Measurements from ENCODE around the gene ERVH48-1.

DNA sequence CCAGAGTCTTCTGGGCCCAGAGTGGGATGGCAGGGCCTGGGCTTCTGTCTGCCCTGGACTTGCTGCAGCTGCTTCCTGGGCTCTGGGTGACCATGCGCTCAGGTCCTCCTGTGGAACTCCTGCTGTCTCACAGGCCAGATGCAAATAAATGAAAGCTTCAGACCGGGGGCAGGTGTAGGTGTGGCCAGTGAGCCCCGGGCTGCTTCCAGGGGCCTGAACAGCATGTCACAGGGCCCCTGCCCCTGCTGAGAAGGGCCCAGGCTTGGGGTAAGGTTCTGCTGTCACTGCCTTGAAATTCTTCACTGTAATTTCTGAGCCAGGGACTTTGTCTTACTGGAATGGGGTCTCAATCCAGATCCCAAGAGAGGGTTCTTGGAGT lies 46.5 kb upstream of the ERVH48-1 start:
- TF ChIP-seq, protein P1, sequence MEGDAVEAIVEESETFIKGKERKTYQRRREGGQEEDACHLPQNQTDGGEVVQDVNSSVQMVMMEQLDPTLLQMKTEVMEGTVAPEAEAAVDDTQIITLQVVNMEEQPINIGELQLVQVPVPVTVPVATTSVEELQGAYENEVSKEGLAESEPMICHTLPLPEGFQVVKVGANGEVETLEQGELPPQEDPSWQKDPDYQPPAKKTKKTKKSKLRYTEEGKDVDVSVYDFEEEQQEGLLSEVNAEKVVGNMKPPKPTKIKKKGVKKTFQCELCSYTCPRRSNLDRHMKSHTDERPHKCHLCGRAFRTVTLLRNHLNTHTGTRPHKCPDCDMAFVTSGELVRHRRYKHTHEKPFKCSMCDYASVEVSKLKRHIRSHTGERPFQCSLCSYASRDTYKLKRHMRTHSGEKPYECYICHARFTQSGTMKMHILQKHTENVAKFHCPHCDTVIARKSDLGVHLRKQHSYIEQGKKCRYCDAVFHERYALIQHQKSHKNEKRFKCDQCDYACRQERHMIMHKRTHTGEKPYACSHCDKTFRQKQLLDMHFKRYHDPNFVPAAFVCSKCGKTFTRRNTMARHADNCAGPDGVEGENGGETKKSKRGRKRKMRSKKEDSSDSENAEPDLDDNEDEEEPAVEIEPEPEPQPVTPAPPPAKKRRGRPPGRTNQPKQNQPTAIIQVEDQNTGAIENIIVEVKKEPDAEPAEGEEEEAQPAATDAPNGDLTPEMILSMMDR (conservative IDR thresholded peaks at IDR 0.05) = no peak
- no peak for TF ChIP-seq EZH2 (IDR thresholded peaks at IDR 0.05; ENCODE audit: low read depth)
